ENCODE measurements around the gene RNF130. TPM values are rescaled to one million over a fixed set of nuclear protein-coding genes. Genes with fewer than 3 reads are reported as not detected.
"Not testable (repeated sequence)": the region's sequence is repeated elsewhere in the genome, so short reads cannot be mapped to it uniquely, and the experiment has no call there.

Gene RNF130
- total RNA-seq, 1 donor from 2014 or later: 29.8 TPM

GRCh38 chr5:180020176-180020575 is 51.4 kb downstream of the RNF130 start:
- Mint-ChIP-seq H3K4me3 (ENCODE audit: unreplicated experiment) (no peak overlapping the region), H3K27ac (ENCODE audit: unreplicated experiment) (no peak overlapping the region), H3K4me1 (ENCODE audit: low read depth, unreplicated experiment) (peaks cover 1% of the 10 kb centered on the region), H3K36me3 (ENCODE audit: low read depth, unreplicated experiment) (peaks cover 39% of the 10 kb centered on the region), H3K9me3 (ENCODE audit: unreplicated experiment) (peaks cover 12% of the 10 kb centered on the region), H3K27me3 (ENCODE audit: low read depth, unreplicated experiment) (no peaks in the 10 kb centered on the region)
- Histone ChIP-seq H3K27me3 (ENCODE audit: insufficient read depth, low read length) (no peaks in the 10 kb centered on the region), H3K27ac (ENCODE audit: low read depth, low read length) (no peak overlapping the region), H3K4me2 (ENCODE audit: low read length) (no peak overlapping the region), H3K4me3 (ENCODE audit: insufficient read depth, low read depth, low read length) (no peak overlapping the region), H3K4me1 (ENCODE audit: insufficient read depth, low read length) (no peaks in the 10 kb centered on the region), H4K20me1 (ENCODE audit: insufficient read depth, low read length) (peaks cover 18% of the 10 kb centered on the region), H2AFZ (ENCODE audit: low read depth, low read length) (no peak overlapping the region), H3K9ac (ENCODE audit: low read length) (no peak overlapping the region), H3K9me3 (ENCODE audit: insufficient read depth, low read depth, low read length) (no peaks in the 10 kb centered on the region), H3K79me2 (ENCODE audit: insufficient read depth, low read length) (peaks cover 16% of the 10 kb centered on the region), H3K36me3 (ENCODE audit: insufficient read depth, low read length) (no peaks in the 10 kb centered on the region)
- DNase-seq (ENCODE audit: low read depth) (no peak), FAIRE-seq (no peak)
- no peak for TF ChIP-seq EZH2 (IDR thresholded peaks at IDR 0.05; ENCODE audit: insufficient read depth, low read length)
- TF ChIP-seq, protein P1, sequence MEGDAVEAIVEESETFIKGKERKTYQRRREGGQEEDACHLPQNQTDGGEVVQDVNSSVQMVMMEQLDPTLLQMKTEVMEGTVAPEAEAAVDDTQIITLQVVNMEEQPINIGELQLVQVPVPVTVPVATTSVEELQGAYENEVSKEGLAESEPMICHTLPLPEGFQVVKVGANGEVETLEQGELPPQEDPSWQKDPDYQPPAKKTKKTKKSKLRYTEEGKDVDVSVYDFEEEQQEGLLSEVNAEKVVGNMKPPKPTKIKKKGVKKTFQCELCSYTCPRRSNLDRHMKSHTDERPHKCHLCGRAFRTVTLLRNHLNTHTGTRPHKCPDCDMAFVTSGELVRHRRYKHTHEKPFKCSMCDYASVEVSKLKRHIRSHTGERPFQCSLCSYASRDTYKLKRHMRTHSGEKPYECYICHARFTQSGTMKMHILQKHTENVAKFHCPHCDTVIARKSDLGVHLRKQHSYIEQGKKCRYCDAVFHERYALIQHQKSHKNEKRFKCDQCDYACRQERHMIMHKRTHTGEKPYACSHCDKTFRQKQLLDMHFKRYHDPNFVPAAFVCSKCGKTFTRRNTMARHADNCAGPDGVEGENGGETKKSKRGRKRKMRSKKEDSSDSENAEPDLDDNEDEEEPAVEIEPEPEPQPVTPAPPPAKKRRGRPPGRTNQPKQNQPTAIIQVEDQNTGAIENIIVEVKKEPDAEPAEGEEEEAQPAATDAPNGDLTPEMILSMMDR (IDR thresholded peaks at IDR 0.05; ENCODE audit: insufficient read depth, low read depth, low read length): no peak

- no peak for TF ChIP-seq EZH2 (IDR thresholded peaks at IDR 0.05; ENCODE audit: insufficient read depth, low read length)
- TF ChIP-seq, protein P1 (IDR thresholded peaks at IDR 0.05; ENCODE audit: insufficient read depth, low read depth, low read length): no peak
- no peak overlapping the region for H3K4me3 Mint-ChIP-seq (ENCODE audit: unreplicated experiment)
- H3K4me1 Mint-ChIP-seq (ENCODE audit: low read depth, unreplicated experiment): no peaks in the 10 kb centered on the region
- no peak overlapping the region for H3K4me2 ChIP-seq (ENCODE audit: low read length)
- DNase-seq (ENCODE audit: low read depth) (no peak), FAIRE-seq (no peak)
- no peaks in the 10 kb centered on the region for H3K27me3 Mint-ChIP-seq (ENCODE audit: low read depth, unreplicated experiment)
- H3K36me3 Mint-ChIP-seq (ENCODE audit: low read depth, unreplicated experiment): peaks cover 39% of the 10 kb centered on the region
- no peaks in the 10 kb centered on the region for H3K27me3 ChIP-seq (ENCODE audit: insufficient read depth, low read length)
- H3K9ac ChIP-seq (ENCODE audit: low read length): no peak overlapping the region
- H3K9me3 ChIP-seq (ENCODE audit: insufficient read depth, low read depth, low read length): no peaks in the 10 kb centered on the region
- H3K36me3 ChIP-seq (ENCODE audit: insufficient read depth, low read length): no peaks in the 10 kb centered on the region
- no peak overlapping the region for H3K27ac Mint-ChIP-seq (ENCODE audit: unreplicated experiment)
- H4K20me1 ChIP-seq (ENCODE audit: insufficient read depth, low read length): peaks cover 8% of the 10 kb centered on the region
- peaks cover 2% of the 10 kb centered on the region for H3K79me2 ChIP-seq (ENCODE audit: insufficient read depth, low read length)
- H3K4me3 ChIP-seq (ENCODE audit: insufficient read depth, low read depth, low read length): no peak overlapping the region
- peaks cover 12% of the 10 kb centered on the region for H3K9me3 Mint-ChIP-seq (ENCODE audit: unreplicated experiment)
- no peaks in the 10 kb centered on the region for H3K4me1 ChIP-seq (ENCODE audit: insufficient read depth, low read length)
- no peak overlapping the region for H3K27ac ChIP-seq (ENCODE audit: low read depth, low read length)
- no peak overlapping the region for H2AFZ ChIP-seq (ENCODE audit: low read depth, low read length)
Observed at GRCh38 chr5:180018347-180019060, 53.1 kb downstream of the RNF130 start.

DNA sequence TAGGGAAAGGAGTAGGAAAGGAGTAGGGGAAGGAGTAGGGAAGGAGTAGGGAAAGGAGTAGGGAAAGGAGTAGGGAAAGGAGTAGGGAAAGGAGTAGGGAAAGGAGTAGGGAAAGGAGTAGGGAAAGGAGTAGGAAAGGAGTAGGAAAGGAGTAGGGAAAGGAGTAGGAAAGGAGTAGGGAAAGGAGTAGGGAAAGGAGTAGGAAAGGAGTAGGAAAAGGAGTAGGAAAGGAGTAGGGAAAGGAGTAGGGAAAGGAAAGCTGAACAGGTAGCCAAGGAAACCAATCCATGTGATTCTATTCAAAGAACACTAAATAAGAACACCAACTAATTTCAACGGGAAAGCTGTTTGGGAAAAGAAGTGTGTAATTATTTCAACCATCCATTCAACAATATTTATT is 56.0 kb downstream of the RNF130 start:
- not testable (repeated sequence) for FAIRE-seq; H3K27me3 ChIP-seq (ENCODE audit: insufficient read depth, low read length); H3K4me2 ChIP-seq (ENCODE audit: low read length); H3K79me2 ChIP-seq (ENCODE audit: insufficient read depth, low read length); H3K9ac ChIP-seq (ENCODE audit: low read length); H3K36me3 ChIP-seq (ENCODE audit: insufficient read depth, low read length); H3K4me3 ChIP-seq (ENCODE audit: insufficient read depth, low read depth, low read length); H3K4me1 ChIP-seq (ENCODE audit: insufficient read depth, low read length); H3K9me3 ChIP-seq (ENCODE audit: insufficient read depth, low read depth, low read length); DNase-seq (ENCODE audit: low read depth); H3K4me1 Mint-ChIP-seq (ENCODE audit: low read depth, unreplicated experiment); H3K4me3 Mint-ChIP-seq (ENCODE audit: unreplicated experiment); H3K27ac ChIP-seq (ENCODE audit: low read depth, low read length); H3K27ac Mint-ChIP-seq (ENCODE audit: unreplicated experiment); H3K27me3 Mint-ChIP-seq (ENCODE audit: low read depth, unreplicated experiment); H2AFZ ChIP-seq (ENCODE audit: low read depth, low read length); H4K20me1 ChIP-seq (ENCODE audit: insufficient read depth, low read length)
- Mint-ChIP-seq H3K9me3 (ENCODE audit: unreplicated experiment) (peaks cover 12% of the 10 kb centered on the region), H3K36me3 (ENCODE audit: low read depth, unreplicated experiment) (peaks cover 25% of the 10 kb centered on the region)

Measured in astrocyte (in vitro differentiated cells and primary cell).